ENCODE measurements around the gene FOXN3.

FOXN3 gene, protein sequence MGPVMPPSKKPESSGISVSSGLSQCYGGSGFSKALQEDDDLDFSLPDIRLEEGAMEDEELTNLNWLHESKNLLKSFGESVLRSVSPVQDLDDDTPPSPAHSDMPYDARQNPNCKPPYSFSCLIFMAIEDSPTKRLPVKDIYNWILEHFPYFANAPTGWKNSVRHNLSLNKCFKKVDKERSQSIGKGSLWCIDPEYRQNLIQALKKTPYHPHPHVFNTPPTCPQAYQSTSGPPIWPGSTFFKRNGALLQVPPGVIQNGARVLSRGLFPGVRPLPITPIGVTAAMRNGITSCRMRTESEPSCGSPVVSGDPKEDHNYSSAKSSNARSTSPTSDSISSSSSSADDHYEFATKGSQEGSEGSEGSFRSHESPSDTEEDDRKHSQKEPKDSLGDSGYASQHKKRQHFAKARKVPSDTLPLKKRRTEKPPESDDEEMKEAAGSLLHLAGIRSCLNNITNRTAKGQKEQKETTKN

GRCh38 chr14:89417091-89417464, at the start of gene FOXN3:
Gene FOXN3, minus strand, starts transcription at chr14:89417233. Its CDS starts 4,757 bp downstream, at chr14:89412476.
- DNase-seq (ENCODE audit: low spot score): peak; percentile 88

DNA sequence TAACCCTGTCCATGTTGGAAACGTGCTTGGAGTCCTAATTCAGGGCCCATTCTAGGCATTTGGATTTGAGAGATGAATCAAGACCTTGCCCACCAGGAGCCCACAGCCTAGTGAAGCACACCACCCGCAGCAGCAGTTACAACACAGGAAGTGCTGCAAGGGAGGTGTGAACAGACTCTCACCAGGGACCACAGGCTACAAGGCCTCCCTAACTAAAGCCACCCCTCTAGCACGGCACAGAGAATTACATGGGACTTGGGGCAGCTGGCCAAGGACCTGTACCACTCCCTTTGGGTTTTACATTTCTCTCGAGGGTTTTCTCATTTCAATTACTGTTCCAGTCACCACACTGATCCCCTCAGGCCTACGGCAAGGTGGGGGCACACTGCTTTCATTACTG, 49.5 kb upstream of the FOXN3 start:
- DNase-seq (ENCODE audit: low spot score): no peak

DNA sequence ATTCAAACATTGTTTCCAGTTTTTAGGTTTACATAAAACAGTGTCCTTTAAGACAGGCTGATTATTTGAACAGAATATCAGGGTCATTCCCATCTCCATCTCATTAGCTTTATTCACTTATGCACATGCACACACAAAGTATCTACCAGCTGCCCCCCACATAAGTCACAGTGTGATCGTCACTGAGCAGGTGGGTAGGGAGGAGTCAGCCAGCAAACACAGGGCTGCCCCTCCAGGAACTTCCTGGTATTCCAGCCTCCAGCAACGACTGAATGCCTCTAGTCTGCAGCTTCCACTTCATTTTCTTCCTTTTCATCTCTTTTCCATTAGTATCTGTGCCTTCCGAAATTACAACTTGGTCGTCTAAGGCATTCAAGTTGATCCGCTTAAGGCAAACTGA, 48.8 kb upstream of the FOXN3 start:
- no peak for DNase-seq (ENCODE audit: low spot score)

GRCh38 chr14:89461256-89461655, 44.2 kb upstream of the FOXN3 start:
- DNase-seq (ENCODE audit: low spot score): no peak

- no peak for DNase-seq (ENCODE audit: low spot score)
Observed at GRCh38 chr14:89458713-89459420, 41.8 kb upstream of the FOXN3 start.

DNA sequence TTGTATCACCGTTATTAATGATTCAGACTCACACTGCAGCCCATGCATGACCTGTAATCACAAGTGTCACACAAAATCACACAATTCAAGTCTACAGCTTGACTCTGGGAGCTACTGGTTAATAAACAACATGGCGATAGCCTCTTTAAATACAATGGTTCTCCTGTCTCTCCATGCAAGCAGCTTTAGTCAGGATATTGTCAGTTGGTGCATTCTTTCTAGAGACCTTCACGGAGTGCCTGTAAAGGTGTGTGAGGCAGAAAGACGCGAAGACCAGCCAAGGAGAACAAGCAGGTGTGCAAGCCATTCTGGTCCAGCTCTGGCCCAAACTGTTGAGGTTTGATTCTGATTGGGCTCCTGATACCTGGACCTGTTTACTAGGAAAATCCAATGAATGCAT, 40.0 kb upstream of the FOXN3 start:
- no peak for DNase-seq (ENCODE audit: low spot score)

DNA sequence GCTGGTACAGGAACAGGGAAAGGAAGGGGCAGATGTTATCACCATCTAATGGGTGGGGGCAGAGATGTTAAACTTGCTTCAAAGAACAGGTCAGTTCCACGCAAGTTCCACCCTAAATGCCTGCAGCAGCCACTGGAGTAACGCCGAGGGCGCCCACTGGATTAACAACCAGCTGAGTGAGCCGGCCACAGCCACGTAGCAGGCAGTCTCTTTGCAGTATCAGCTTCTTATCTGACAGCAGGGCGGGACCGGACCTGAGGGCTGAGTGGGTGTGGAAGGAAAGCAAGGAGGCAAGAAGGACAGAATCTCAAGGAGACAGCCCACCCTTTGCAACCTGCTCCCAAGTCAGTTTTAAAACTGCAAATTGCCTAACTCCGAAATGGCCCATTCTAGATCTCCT, 38.4 kb upstream of the FOXN3 start:
- no peak for DNase-seq (ENCODE audit: low spot score)

- no peak for DNase-seq (ENCODE audit: low spot score)
Observed at GRCh38 chr14:89454996-89455395, 38.0 kb upstream of the FOXN3 start.

GRCh38 chr14:89452281-89452680, 35.2 kb upstream of the FOXN3 start:
- DNase-seq (ENCODE audit: low spot score): no peak

DNA sequence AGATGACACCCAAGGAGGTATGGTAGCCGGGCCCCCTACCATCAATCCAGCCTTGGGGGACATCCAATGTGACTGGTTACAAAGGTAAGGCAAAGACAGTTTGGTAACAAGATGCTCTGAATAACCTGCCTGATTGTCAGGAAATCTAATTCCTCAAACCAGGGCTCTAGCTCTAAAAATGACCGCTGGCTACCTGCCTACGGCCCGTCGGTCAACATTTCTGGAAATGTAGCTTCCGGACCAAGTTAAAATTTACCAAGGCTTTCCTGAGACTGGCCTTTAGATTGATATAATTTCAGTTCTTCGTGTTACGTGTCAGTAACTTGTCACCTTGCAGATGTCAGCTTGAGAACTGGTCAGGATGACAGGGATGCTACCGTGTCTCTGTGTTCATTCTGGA, 34.2 kb upstream of the FOXN3 start:
- DNase-seq (ENCODE audit: low spot score): no peak

- no peak for DNase-seq (ENCODE audit: low spot score)
Observed at GRCh38 chr14:89447182-89447944, 30.3 kb upstream of the FOXN3 start.

DNA sequence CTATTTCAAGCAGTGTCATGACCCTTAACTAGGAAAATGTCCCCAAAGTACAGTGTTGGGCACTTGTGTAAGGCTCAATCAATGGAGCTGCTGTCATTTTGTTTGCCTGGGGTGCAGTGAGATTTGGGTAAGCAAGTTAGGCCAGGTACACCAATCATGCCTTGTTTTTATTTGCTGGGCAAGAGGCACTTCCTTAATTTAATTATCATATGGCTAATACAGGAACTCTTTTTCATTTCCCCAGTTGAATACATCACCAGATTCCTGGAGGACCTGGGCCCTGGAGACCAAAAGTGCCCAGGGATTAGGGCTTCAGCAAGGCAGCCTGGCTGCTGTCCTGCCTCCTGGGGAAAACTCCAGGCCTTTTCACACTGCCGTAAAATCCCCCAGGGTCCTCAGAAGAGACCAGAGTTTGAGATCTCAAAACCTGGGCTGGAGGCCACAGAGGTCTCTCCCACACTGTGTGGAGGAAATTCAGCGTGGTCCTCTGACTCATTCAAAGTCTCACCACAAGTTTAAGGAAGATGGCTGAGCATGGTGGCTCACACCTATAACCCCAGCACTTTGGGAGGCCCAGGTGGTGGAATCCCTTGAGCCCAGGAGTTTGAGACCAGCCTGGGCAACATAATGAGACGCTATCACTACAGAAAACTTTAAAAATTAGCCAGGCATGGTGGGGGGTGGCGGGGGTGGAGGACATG, 28.4 kb upstream of the FOXN3 start:
- no peak for DNase-seq (ENCODE audit: low spot score)

- no peak for DNase-seq (ENCODE audit: low spot score)
Observed at GRCh38 chr14:89444516-89445125, 27.6 kb upstream of the FOXN3 start.

- no peak for DNase-seq (ENCODE audit: low spot score)
Observed at GRCh38 chr14:89444044-89444443, 27.0 kb upstream of the FOXN3 start.

GRCh38 chr14:89443042-89443629, 26.1 kb upstream of the FOXN3 start:
- DNase-seq (ENCODE audit: low spot score): peak; percentile 42

DNA sequence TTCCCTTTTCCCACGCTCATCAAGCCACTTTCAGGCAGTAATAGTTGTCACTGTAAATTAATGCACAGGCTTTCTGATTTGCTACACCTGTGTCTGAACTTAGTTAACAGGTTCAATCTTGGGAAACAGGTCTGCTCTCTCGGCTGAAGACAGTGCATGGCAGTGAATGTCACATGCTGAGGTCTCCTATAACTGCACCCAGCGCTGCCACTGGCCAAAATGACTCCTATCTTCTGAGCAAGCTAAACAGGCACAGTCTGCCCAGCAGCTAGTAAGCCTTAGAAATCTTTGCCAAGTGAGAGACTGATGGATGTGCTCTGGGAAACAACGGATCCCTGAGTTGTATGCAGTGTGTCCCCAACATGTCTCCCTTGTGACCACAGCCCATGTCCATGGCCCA, 25.2 kb upstream of the FOXN3 start:
- no peak for DNase-seq (ENCODE audit: low spot score)

DNA sequence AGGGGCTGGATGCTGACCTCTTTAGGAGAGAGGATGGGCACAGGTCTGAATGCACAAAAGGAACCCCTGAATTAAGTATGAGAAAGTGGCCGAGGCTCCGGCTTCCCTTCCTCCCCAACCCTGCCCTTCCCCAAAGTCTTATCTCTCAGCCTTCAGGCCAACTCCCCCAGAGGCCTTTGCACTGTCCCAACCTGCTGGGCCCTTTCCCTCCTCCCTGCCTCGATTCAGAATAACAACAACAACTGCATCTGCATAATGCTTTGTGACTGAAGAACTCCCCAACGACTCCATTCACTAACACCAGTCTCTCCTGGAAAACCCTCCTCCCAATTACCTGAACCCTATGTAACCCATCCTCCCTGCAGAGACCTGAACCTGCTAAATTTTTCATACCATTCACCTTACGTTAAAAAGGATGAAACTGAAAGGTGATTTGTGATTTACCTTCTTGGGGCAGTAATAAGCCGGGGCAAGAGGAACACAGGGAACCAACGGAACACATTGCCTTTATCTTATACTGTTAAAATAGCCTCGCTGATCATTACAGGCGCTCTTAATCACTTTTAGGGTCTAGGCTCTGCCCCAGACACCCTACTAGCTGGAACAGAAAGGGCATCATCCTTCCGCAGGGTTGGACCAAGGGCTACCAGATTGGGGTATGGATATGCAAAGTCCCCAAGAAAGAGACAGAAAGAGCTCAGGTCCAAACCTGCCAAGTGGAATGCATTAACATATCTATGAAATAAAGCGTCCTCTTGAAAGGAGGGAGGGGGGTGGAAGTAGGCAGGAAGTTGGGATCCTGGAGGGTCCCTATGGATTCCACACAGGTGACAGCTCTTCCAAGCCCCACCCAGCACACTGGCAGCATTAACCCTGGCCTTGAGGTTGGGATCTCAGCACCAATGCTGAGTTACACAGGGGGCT, 24.2 kb upstream of the FOXN3 start:
- no peak for DNase-seq (ENCODE audit: low spot score)

GRCh38 chr14:89435892-89436656, 19.0 kb upstream of the FOXN3 start:
- DNase-seq (ENCODE audit: low spot score): no peak

DNA sequence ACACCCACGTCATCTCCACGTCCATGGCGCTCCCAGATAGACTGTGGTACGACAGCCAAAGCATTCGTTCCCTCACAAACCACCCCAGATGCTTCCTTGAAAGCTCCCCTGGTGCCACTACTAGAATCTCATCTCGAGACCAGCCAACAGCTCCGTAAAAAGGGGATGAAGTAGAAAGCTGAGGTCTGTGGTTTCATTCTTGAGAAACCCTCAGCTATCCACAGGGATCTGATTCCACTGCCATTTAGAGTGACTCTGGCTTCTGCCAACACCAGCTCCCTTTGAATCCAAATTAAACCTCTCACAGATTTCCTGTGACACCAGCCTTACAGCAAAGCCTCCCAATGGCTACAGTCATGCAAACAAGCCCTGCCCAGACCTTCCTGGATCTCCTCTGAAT, 18.5 kb upstream of the FOXN3 start:
- no peak for DNase-seq (ENCODE audit: low spot score)
